Measurements from ENCODE around the gene TRPM8.
A peak's percentile ranks its signal among the peaks of the same experiment; 100 is the strongest.
"Not testable (repeated sequence)": the region's sequence is repeated elsewhere in the genome, so short reads cannot be mapped to it uniquely, and the experiment has no call there.

Gene TRPM8

GRCh38 chr2:233917116-233917515 is at the start of gene TRPM8:
TSS of gene TRPM8 (plus strand) at chr2:233917373. CDS start at chr2:233926538, 9,165 bp downstream.
- peak within 1 kb of the TSS; percentile 89 for H3K27ac ChIP-seq
- TF ChIP-seq CTCF (conservative IDR thresholded peaks at IDR 0.05): no peak

GRCh38 chr2:233867993-233868532 is 49.1 kb upstream of the TRPM8 start, which contains the start of gene MSL3B:
TSS of gene MSL3B (minus strand) at chr2:233868386.
- no peak for TF ChIP-seq CTCF (conservative IDR thresholded peaks at IDR 0.05)
- peak within 1 kb of the TSS; percentile 53; the same call in 1 of the 2 replicates for H3K27ac ChIP-seq

GRCh38 chr2:233871432-233871831 is 45.7 kb upstream of the TRPM8 start:
- no peak for TF ChIP-seq CTCF (conservative IDR thresholded peaks at IDR 0.05)

GRCh38 chr2:233872125-233872524 is 45.0 kb upstream of the TRPM8 start:
- not testable (repeated sequence) for H3K27ac ChIP-seq

More at GRCh38 chr2:233871432-233871831, 45.7 kb upstream of the TRPM8 start:
- H3K27ac ChIP-seq: no peak overlapping the region

- TF ChIP-seq CTCF (conservative IDR thresholded peaks at IDR 0.05): no peak
- no peak overlapping the region for H3K27ac ChIP-seq
Measured at GRCh38 chr2:233882353-233882752, 34.8 kb upstream of the TRPM8 start.

GRCh38 chr2:233892793-233893192 is 24.4 kb upstream of the TRPM8 start:
- no peak overlapping the region for H3K27ac ChIP-seq
- no peak for TF ChIP-seq CTCF (conservative IDR thresholded peaks at IDR 0.05)

- not testable (repeated sequence) for H3K27ac ChIP-seq
Measured at GRCh38 chr2:233896253-233896652, 20.9 kb upstream of the TRPM8 start.

GRCh38 chr2:233901367-233901766 is 15.8 kb upstream of the TRPM8 start:
- TF ChIP-seq CTCF (conservative IDR thresholded peaks at IDR 0.05): no peak
- H3K27ac ChIP-seq: no peak overlapping the region

- TF ChIP-seq CTCF (conservative IDR thresholded peaks at IDR 0.05): no peak
- H3K27ac ChIP-seq: no peak overlapping the region
Measured at GRCh38 chr2:233901884-233902283, 15.3 kb upstream of the TRPM8 start.
